Neural crest cell (in vitro differentiated cells): ENCODE measurements around the gene DCAF6. TPM values are rescaled to one million over a fixed set of nuclear protein-coding genes. Genes with fewer than 3 reads are reported as not detected.
"Not testable (repeated sequence)": the region's sequence is repeated elsewhere in the genome, so short reads cannot be mapped to it uniquely, and the experiment has no call there.

Experiments used
- DNase-seq: peaks from one replicate; pipeline ENCODE4 v3.0.0; 2021; ENCODE audit warnings: low read depth, mixed read lengths, low spot score
- H3K27ac Mint-ChIP-seq: one replicate; pipeline ENCODE4 v1.8.0; 2021; ENCODE audit warnings: mild to moderate bottlenecking, mixed read lengths; ENCODE audit not compliant: unreplicated experiment
- H3K27me3 Mint-ChIP-seq: 2 replicates; pipeline ENCODE4 v1.8.0; 2021; ENCODE audit warnings: low read depth, mild to moderate bottlenecking, mixed read lengths
- H3K36me3 Mint-ChIP-seq: 2 replicates; pipeline ENCODE4 v1.8.0; 2021; ENCODE audit warnings: low read depth, mild to moderate bottlenecking, mixed read lengths
- H3K4me1 Mint-ChIP-seq: 2 replicates; pipeline ENCODE4 v1.8.0; 2021; ENCODE audit warnings: mixed read lengths
- H3K4me3 Mint-ChIP-seq: one replicate; pipeline ENCODE4 v1.8.0; 2021; ENCODE audit warnings: mild to moderate bottlenecking, mixed read lengths
- H3K9me3 Mint-ChIP-seq: 2 replicates; pipeline ENCODE4 v1.8.0; 2021; ENCODE audit warnings: mixed read lengths
- total RNA-seq: library from RNA; stranded (reverse); gene quantifications from 2 replicates; pipeline ENCODE4 v1.2.1, GENCODE V29; 2021
- TF ChIP-seq, protein P1 (sequence below): fragments of 200-600 bp; sonication (generic); conservative IDR thresholded peaks from 2 replicates; pipeline ENCODE4 v1.5.0; 2021; ENCODE audit warnings: antibody characterized with exemption, mild to moderate bottlenecking

DCAF6 gene
- total RNA-seq, 1 donor from 2014 or later = 15.9 TPM

DNA sequence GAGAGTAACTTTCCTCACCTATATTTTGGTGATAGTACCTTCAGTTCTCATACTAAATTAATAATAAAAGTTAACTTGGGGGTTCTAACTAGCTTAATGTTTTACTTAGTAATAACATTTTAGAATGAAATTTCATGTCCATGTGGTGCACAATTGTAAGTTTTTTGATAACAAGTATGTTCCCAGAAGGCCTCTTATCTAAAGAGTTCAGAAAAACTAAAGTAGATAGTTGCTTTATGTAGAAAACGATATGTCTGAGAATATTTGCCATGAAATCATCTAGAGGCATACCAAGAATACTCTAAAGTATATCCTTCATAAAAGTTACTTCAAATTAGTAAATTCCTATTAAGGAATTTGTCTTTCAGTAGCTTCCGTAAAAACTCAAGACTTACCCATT is 12.4 kb upstream of the DCAF6 start:
- H3K9me3 Mint-ChIP-seq = no peaks in the 10 kb centered on the region
- H3K36me3 Mint-ChIP-seq = no peaks in the 10 kb centered on the region
- H3K27ac Mint-ChIP-seq = no peak overlapping the region

DNA sequence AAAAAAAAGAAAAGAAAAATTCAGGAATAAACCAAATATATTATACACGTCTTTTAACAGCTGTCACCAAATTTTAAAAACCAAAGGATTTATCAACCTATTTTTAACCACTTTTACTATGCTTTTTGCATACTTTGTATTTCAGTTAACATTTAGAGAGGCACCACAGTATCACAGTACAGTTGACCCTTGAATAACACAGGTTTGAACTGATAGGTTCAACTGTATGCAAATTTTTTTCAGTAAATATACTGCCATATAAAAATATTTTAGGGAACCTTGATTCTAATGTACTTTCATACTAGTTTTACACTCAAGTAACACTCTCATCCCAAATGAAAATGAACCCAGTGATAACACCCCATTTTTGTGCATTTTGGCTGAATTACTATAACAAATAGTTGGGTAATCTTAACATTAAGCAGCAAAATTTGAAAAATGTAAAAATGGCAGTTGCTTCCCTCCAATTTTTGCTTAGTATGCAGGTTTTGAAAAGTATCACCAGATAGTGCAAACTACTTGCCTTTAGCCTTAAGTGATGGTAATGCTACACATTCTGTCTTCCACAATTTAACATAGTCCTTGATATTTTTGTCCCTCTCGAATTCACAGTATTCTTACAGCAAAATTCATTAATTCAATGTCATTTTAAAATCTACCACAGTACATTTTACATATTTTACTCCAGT is 11.8 kb upstream of the DCAF6 start:
- no peak for DNase-seq
- Mint-ChIP-seq H3K27ac (no peak overlapping the region), H3K4me1 (peaks cover 10% of the 10 kb centered on the region), H3K36me3 (no peaks in the 10 kb centered on the region), H3K4me3 (no peak overlapping the region), H3K9me3 (no peaks in the 10 kb centered on the region), H3K27me3 (no peaks in the 10 kb centered on the region)
- TF ChIP-seq, protein P1, sequence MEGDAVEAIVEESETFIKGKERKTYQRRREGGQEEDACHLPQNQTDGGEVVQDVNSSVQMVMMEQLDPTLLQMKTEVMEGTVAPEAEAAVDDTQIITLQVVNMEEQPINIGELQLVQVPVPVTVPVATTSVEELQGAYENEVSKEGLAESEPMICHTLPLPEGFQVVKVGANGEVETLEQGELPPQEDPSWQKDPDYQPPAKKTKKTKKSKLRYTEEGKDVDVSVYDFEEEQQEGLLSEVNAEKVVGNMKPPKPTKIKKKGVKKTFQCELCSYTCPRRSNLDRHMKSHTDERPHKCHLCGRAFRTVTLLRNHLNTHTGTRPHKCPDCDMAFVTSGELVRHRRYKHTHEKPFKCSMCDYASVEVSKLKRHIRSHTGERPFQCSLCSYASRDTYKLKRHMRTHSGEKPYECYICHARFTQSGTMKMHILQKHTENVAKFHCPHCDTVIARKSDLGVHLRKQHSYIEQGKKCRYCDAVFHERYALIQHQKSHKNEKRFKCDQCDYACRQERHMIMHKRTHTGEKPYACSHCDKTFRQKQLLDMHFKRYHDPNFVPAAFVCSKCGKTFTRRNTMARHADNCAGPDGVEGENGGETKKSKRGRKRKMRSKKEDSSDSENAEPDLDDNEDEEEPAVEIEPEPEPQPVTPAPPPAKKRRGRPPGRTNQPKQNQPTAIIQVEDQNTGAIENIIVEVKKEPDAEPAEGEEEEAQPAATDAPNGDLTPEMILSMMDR = no peak

More for the DNA sequence above, 12.4 kb upstream of the DCAF6 start:
- no peak overlapping the region for H3K4me3 Mint-ChIP-seq
- H3K27me3 Mint-ChIP-seq = no peaks in the 10 kb centered on the region
- peaks cover 10% of the 10 kb centered on the region for H3K4me1 Mint-ChIP-seq
- no peak for DNase-seq
- TF ChIP-seq, protein P1 = no peak

DNA sequence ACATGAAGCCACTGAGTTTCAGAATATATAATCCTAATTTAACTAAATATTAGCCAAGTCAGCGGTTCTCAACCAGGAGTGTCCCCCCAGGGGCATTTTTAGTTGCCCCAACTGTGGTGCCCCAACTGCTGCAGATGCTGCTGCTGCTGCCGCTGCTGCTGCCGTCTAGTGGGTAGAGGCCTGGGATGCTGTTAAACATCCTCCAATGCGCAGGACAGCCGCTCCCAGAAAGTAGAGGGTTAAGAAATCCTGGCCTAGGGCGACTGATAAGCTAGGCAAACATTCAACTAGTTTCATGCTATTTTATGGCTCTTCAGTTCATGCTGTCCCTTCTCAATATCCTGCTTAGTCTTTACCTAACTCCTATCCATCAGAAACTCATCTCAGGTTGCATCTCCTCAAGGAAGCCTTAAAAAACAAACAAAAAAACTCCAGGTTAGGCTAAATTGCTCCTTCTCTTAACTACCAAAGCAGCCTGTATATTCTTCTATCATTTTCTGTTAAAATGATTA is 9.9 kb upstream of the DCAF6 start:
- Mint-ChIP-seq H3K4me3 (no peak overlapping the region), H3K36me3 (no peaks in the 10 kb centered on the region), H3K9me3 (no peaks in the 10 kb centered on the region), H3K27ac (no peak overlapping the region), H3K4me1 (peaks cover 10% of the 10 kb centered on the region), H3K27me3 (no peaks in the 10 kb centered on the region)
- no peak for DNase-seq
- TF ChIP-seq, protein P1 = no peak

DNA sequence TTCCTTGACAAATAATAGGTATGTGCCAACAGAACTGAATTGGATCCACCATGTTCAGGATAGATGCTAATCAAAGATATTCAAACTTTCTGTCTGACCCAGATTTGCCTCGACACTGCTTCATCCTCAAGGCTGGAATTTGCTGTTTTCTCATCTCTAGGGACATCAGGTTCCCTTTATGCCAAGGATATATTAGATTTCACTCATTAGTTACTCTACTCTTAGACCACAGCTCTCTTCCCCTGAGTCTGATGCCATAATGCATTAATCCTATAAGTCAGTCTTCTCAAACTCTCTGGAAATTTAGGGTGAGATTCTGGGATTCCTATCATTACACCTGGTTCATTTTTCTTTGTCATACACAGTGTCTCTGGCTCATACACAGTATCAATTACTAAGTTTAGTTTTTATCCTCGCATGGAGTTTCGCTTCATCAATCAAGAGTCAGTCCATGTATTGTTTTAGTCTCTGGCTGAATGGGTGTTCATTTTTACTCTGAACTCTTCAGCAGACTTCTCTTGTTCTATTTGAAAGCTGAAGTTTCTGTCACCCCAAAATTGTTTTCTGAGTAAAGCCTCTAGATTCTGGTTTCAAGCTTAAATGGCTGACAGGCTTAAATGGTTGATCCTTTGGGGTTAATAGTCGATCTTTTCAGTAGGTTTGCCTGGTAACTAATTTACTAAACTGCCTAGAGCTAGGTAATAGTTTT is 9.3 kb upstream of the DCAF6 start:
- Mint-ChIP-seq H3K4me1 (peaks cover 10% of the 10 kb centered on the region), H3K4me3 (no peak overlapping the region), H3K27ac (no peak overlapping the region), H3K27me3 (no peaks in the 10 kb centered on the region), H3K9me3 (no peaks in the 10 kb centered on the region), H3K36me3 (no peaks in the 10 kb centered on the region)
- no peak for DNase-seq
- TF ChIP-seq, protein P1 = no peak

DNA sequence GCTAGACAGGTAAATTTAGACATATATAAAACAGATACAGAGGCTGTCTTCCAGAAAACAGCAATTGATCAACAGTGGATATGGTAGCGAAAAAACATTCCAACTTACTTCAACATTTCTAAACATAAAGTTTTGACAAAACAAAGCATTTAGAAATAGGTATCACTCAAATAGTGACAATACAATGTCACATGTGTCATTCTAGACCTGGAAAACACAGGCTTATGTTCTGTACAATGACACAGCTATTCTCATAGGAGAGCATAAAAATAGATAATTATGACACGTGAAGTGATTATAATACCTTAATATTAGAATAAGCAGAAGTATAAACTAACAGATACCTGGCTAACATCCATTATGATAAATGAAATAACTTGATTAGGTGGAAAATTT is 8.0 kb upstream of the DCAF6 start:
- Mint-ChIP-seq H3K36me3 (no peaks in the 10 kb centered on the region), H3K4me1 (peaks cover 10% of the 10 kb centered on the region)

DNA sequence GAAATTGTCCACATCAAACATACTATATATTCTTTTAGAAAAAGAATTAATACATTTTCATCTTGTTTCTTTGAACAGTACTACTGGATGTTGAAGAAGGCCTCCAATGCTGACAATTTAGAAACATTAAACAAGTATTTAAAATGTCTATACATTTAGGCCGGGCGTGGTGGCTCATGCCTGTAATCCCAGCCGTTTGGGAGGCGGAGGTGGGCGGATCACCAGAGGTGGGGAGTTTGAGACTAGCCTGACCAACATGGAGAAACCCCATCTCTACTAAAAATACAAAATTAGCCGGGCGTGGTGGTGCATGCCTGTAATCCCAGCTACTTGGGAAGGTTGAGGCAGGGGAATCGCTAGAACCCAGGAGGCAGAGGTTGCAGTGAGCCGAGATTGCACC is 7.6 kb upstream of the DCAF6 start:
- H3K4me1 Mint-ChIP-seq = peaks cover 14% of the 10 kb centered on the region
- H3K27ac Mint-ChIP-seq, DNase-seq, H3K27me3 Mint-ChIP-seq, H3K4me3 Mint-ChIP-seq, H3K9me3 Mint-ChIP-seq, H3K36me3 Mint-ChIP-seq: not testable (repeated sequence)

More for the DNA sequence above, 8.0 kb upstream of the DCAF6 start:
- H3K4me3 Mint-ChIP-seq = no peak overlapping the region
- H3K27me3 Mint-ChIP-seq = no peaks in the 10 kb centered on the region
- no peak overlapping the region for H3K27ac Mint-ChIP-seq
- TF ChIP-seq, protein P1 = no peak
- H3K9me3 Mint-ChIP-seq = no peaks in the 10 kb centered on the region
- DNase-seq = no peak
